NCI-H187 treated with DMSO at 0.1 percent for 48 hours (cell line): Measurements from ENCODE around the gene VPS39.

ENCODE experiments used
- DNase-seq: peaks from one replicate; lab custom pipeline; 2025; lab: John Stamatoyannopoulos, UW

The VPS39 gene

DNA sequence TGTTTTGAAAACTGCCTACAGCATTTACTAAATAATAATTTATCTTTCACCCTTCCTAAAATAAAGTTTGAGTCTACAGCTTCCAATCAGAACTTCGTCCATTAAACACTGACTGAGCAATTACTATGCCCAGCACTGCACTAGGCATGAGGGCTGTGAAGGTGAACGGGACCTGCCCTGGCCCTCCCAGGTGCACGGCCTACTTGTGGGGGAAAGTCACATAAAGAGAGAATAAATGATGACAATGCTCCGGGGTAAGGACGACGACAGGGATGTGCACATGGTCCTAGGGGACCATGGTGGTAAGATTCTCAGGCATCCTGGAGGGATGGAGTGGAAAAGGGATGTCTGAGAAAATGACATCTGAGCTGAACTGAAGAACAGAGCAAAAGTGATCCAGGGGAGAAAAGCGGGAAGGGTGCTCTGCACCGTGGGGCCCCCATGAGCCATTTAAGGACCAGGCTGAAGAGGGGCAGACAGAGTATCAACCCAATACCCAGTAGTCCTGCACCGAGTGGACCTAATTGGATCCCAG lies 63.2 kb downstream of the VPS39 start:
- DNase-seq, result no peak

DNA sequence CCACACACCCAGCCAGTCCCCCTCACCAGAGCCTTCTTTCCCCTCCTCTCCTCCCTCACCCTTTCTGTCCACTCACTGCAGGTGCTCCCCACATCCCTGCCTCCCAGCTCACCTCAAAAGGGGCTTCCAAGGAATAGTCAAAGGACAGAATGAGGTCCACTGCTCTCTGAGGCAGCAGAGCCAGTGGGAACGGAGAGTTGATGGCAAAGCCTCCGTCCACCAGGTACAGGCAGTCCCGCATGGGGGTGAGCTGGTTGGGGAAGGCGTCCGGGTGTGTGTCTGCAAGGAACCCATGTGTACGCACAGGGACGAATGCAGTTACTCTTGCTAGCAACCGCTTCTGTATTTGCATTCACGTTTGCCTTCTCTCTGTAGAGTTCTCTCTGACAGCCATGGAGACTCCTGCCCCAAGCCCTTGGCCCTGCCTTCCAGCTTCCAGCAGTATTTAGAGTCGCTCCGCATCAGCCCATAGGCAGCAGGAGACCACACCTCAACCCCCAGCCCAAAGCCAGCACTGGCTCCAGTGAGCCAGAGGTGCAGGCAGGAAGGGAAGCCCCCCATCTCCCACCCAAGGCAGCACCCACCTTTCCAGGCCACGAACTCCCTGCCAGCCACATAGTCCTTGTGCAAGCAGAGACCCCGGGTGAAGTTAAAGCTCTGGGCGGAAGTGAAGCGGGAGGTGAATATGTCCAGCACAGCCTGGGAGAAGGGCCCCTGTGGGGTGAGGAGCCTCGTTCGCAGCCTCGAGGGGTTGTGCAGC lies 64.1 kb downstream of the VPS39 start:
- no peak for DNase-seq

DNA sequence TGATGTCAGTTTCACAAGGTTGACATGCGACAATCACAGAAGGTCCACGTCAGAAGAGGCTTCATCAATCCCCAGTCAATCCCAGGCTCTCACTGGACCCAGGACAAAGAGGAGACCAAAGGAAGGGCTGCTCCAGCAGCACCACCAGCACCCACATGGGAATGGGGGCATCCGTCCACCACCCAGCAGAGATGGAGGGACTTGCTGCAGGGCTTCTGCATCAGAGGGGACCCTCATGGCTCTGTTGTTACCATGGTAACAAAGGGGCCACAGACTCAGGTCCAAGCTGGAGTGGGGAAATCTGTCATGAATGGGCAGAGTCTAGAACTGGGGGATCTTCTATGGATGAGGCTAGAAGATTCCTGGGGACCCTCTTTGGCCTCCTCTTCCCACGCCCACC lies 64.7 kb downstream of the VPS39 start:
- DNase-seq, result no peak

DNA sequence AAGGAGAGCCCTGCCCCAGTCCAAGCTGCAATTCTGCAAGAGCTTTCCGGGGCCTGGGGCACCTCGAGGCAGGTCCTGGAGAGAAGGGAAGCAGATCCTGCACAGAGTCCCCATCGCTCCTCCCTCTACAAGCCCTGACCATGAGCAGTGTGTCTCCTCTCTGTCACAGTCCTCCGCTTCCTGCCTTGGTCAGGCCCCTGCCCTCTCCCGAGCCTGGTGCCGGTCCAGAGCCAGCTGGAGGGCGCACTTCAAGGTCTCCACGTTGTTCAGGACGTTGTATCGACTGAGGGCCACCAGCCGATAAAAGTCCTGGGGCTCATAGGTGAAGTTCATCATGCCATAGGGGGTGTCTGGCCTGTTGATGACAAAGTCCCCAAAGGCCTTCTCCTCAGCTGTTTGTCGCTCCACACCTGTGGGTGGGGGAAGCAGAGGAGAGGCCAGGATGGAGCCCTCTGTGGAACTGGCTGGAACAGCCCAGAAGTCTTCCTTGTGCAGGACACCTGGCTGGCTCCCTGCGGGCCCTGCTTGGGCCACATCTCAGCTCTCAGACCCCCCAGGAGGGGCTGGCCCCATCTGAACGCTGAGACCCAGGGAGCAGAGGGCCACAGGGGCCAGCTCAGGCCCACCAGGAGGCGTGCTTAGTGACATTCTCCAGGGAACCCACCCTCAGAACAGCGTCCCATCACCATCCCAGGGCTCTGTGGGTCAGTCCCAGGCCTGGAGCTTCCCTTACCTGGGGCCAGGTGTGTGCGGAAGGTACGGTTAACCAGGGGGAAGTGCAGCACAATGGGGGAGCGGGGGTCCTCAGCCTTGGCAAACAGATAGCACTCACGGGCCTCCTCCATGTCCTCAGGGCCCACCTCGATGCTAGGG lies 66.1 kb downstream of the VPS39 start:
- no peak for DNase-seq

DNA sequence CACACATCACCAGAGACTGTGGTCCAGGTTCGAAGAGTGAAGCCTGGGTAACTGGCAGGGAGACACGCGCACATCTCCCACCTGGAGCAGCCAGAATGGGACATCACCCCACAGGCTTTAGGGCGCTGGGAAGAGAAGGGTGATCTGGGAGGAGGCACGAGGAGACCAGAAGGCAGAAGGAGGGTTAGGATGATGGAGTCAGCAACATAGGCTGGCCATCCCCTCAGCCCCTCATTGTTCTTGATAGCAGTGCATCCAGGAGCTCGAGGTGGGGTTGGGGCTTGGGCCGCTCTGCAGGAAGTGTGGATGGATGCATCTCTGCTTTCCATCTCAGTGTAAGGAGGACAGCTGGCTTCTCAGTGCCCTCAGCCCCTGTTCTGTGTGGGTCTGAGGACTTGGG lies 66.9 kb downstream of the VPS39 start:
- DNase-seq, result no peak

DNA sequence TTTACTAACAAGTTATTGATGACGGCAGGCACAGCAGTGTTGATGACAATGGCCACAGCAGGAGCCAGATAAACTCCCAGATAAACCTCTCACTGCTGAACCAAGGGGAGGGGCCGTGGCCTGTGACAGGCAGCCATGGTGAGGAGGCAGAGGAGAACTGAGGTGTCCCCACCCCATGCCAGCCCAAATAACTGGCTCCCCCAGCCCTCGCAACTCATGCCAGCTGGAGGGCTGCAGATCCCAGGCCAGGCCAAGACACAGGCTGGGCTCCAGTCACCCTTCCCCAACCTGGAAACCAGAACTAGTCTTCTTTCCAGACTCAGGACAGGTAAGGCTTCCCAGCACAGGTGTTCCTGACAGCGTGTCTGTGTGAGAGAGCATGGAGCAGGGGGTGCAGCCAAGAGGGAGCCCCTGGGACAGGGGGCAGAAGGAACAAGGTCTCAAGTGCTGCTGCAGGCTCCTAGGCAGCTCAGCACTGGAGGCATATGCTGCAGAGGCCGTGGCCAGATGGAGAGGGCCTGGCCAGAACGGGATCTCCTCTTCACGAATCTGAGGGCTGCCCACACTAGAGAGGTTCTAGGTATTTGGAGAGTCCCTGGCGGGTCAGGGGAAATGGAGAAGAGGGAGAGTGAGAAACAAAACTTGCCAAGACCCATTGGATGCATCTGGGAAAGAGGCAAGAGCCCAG lies 67.6 kb downstream of the VPS39 start:
- DNase-seq, result no peak

DNA sequence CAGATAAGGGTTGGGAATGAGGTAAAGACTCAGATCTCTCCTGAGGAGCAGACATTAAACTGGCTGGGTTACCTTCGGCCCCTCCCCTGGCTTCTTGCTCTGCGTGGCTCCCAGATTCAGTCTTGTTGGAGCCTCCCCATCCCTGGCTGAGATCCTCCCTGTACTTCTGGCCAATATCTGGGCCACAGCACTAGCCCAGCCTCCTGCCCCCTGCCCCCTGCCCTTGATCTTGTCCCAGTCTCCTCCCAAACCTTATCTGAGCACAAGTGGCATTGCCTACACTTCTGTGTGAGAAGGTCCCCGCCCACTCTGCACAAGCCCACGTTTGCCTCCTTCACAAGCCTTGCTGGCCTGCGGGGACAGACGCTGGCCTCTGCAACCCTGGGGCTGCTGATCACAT lies 68.5 kb downstream of the VPS39 start:
- DNase-seq, result no peak

DNA sequence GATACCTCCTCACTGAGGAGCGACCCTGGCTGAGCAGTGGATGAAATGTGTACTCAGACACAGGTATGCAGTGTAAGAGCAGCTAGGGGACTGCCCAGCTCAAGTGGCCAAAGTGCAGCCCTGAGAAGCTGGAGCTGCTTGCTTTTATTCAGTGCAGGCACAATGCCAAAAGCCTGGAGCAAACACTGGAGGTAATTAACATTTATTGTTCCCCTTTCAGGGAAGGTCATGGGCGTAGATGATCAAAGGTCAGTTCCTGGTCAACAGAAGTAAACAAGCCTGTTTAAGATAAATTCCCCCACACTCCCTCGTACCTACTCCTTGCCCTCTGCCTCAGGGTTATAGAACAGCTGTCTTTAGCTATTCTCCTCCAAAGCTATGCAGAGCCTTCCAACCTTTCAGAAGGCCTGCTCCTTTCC lies 69.1 kb downstream of the VPS39 start:
- DNase-seq, result no peak

DNA sequence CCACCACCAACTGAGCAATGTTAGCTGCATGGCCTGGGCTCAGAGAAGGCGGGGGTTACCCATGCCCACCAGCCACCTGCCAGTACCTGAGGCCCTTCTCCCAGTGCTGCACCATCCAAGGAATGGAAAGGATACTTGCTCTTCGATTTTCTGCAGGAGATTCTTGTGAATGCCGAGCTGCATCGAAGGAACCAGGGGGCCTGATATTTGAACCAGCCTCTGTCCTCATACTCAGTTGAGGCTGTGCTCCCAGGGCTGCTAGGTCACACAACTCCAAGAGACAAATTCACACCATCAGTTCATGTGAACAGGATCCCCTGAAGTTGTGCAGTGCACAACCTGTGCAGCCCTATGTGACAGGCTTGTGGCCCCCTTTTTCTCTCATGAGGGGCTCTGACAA lies 69.7 kb downstream of the VPS39 start:
- no peak for DNase-seq

DNA sequence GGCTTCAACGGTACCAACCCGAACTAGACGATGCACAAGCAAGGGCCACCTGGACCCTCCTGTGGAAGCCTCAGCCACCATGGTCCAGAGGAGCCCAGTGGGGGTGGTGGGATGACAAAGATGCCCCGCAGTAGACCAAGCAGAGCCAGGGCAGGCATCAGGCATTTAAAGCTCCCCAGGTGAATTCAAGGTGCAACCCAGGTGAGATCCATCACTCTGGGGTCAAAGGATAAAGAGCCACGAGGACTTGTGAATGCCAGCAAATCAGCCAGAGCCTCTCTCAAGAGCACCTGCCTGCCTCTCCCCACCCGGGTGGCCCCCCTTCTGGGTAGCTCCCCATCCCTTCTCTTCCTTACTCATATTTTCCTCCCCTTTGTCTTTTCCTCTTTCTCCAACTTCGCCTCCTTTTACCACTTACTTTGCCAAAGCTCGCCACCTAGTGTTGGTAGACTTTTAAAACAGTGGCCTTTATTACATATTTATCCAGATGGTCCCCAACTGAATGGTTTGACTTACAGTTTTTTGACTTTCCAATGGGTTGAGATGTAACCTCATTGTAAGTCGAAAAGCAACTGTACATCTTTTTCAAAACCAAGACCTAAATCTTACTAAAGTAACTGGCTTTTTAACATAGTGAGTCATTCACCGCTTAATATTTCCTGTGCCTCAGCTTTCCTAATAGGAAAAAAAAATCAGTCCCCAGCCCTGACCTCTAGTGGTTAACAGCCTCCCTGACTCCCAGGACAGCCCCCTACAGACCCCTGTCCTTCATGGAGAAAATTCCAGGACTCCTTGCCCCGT lies 70.4 kb downstream of the VPS39 start:
- DNase-seq, result no peak

DNA sequence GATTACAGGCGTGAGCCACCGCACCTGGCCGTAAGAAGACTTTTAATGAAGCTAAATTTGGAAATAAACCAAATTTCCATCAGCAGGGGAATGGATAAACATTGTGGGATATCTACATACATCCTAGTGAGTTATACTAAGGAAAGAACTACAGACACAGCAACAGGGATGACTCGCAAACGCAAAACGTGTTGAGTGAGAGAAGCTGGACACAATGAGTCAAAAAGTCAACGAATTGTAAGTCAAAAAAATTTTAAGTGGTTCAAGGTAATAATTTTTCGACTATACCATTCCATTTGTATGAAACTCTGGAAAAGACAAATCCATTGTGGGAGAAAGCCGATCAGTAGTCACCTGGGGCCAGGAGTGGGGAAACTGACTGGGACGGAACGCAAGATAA lies 71.6 kb downstream of the VPS39 start:
- no peak for DNase-seq

DNA sequence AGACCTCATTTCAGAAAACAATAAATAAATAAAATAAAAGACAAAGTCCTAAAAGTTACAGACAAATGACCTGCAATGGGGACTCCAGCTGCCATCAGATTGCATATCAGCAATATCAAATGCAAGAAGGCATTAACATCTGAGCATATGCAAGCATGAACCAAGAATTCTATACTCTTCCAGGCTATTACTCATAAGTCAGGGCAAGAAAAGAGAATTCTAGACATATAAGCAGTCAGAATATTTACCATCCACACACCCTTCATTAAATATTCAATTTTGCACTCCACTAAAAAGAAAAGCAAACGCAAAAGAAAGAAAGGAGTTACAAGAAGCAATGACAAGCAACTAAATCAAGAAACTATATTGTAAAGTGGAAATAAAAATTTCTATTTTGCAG lies 72.8 kb downstream of the VPS39 start:
- no peak for DNase-seq

DNA sequence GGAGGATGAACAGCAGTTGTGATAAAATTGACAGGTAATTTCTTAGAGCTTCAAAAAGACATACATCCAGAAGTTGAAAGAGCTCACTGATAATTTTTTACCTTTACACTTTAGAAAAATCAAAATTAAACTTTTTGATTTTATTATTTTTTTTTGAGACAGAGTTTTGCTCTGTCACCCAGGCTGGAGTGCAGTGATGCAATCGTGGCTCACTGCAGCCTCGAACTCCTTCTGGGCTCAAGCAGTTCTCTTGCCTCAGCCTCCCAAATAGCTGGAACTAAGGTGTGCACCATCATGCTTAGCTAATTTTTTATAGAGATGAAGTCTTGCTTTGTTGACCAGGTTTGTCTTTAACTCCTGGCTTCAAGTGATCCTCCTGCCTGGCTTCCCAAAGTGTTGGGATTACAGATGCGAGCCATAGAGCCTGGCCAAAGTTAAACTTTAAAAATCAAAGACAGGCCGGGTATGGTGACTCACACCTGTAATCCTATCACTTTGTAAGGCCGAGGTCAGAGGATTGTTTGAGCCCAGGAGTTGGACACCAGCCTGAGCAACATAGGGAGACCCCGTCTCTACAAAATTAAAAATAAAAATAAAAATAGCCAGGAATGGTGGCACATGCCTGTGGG lies 73.4 kb downstream of the VPS39 start:
- no peak for DNase-seq

DNA sequence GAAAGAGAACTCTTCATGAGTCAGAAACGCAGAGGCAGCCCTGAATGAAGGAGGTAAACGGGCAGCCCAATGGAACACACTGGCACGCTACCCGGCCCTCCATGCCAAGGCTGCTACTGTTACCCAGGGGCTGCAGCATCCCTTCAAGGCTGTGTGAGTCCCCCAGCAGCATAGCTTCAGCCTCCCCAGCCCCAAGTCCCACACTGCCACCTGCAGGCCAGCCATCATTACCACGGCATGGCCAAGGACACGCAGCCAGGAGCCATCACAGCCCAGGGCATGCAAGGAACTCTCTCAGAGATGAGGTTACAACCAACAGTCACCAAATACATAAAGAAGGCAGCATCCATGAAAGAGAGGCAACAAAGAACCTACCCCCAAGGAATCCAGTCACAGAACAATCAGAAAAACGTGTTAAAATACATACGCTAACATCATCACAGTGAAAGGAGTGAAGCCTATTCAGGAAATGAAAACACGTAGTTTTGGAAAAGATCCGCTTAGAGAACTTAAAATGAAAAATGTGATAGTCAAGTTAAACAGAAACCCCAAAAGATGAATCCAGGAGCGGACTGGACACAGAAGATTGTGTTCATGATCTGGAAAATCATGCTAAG lies 74.1 kb downstream of the VPS39 start:
- no peak for DNase-seq

DNA sequence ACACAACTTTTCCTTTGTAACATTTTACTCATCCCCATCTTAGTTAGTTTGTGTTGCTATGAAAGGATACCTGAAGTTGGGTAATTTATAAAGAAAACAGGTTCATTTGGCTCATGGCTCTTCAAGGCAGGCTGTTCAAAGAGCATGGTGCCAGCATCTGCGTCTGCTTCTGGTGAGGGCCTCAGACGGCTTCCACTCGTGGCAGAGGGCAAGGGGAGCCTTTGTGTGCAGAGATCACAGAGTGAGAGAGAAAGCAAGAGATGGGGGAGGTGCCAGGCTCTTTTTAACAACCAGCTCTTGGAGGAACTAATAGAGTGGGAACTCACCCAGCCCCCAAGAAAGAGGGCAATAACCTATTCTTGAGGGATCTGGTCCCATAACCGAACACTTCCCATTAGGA lies 74.7 kb downstream of the VPS39 start:
- DNase-seq, result no peak

DNA sequence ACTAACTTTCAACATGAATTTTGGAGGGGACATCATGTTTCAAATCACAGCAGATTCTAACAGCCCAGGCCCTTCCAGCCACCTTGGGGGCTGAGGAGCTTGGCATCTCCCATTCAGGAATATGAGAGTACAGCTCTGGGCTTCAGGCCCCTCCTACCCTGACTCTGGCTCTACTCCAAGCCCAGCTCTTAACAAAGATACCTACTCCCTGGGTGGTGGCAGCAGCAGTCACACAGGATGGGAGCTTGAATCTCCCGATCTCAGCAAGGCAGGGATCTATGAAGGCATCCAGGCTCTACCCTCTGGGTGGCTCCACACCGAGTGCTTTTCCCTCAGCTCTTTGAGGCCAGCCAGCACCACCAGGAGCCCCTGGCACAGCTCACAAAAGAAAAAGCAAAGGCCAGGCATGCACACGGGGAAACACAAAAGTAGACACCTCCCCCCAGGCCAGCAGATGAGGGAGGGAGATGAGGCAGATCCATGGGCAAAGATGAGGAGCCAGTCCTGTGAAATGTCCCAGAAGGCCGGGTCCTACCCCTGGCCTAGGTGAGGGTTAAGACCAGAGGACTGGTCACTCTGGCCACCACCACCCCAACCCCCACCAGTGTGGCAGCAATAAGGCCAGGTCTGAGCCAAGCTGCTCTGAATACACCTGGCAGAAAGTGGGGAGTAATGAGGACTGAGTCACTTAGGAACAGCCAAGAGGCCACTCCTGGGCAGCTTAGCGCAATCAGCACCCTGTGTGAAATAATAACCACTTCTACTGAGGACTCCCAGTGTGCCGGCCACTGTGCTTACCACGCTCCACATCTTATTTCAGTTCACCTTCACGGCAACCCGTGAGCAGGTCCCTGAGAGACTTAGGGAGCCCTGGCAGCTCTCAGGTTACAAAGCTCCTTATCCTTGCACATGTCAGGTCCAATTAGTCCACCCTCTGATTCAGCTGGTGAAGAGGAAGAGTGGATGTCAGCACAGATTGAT lies 76.0 kb downstream of the VPS39 start:
- DNase-seq, result peak; percentile 56

DNA sequence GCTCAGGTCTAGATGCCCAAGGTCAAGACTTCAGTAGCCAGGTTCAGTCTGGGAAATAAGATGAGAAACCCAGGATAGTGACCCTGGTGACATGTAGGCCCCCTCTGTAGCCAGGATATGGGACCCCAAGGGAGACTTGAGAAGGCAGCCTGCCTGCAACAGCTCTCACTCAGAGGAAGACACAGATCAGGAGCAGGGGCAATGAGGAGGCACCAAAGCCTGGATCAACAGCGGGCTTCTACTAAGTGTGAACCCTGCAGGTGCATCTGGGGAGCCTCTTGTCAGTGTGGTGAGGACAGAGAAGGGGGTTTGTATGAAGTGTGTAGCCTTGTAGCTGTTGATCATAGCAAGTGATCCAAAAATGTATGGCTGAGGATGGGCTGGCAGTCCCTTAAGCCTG lies 77.1 kb downstream of the VPS39 start:
- DNase-seq, result no peak

DNA sequence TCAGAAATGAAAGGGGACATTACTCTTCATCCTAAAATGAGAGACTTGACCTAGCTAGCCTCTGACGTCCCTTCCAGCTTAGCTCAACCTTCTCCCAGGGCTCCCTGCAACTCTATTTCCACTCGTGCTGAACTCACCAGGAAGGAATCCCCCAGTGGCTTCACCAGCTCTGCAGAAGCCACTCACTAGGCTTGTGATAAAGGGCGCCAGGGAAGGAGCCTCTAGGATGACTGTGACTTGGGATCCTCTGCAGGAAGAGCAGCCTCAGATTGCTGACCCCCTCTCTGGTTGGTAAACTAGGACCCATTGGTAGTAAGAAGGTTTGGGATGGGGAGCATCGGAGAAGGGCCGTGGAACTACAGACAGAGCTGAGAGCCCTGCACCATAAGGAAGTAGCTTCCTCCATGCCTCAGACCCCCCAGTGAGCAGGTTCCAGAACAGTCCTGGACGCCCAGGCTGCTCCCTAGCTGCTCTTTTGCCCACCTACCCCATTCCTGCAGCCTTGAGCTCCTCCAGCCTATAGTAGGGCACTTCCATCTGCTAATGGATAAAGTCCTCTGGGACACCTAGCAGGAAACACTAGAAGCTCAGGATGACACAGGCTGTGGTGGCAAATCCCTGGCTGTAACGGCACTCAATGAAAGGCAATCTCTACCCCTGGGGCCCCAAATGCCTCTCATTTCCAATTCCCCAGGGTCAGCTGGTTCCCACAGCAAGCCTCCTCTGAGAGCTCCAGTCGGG lies 77.7 kb downstream of the VPS39 start:
- DNase-seq, result no peak

DNA sequence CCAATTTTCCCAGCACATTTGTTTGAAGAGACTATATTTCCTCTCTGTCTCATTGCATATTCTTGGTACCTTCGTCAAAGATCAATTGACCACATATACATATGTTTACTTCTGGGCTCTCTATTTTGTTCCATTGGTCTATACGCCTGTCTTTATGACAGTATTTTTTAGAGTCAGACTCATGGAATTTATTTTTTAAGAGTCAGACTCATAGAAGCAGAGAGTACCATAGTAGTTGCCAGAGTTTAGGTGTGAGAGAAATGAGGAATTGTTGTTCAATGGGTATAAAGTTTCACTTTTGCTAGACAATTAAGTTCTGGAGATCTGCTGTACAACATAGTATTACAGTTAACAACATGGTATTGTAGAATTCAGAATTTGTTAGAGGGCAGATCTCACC lies 78.7 kb downstream of the VPS39 start:
- DNase-seq, result no peak
